Liver (tissue), 9 donors: ENCODE data around the gene KRTAP5-6. TPM values are rescaled to one million over a fixed set of nuclear protein-coding genes. Genes with fewer than 3 reads are reported as not detected.

Experiments used
- DNase-seq: peaks from one replicate; pipeline ENCODE4 v3.0.0-alpha.2; 2017; ENCODE audit warnings: low spot score
- H3K27ac ChIP-seq, 2 donors: one replicate each; pipeline ENCODE4 v1.7.0; 2013; ENCODE audit warnings: inconsistent platforms in 2 of 2, low read length in 2 of 2, control low read depth in 1 of 2, low read depth in 1 of 2, mild to moderate bottlenecking in 1 of 2
- H3K27me3 ChIP-seq, 4 donors: one replicate each; pipeline versions ENCODE4 v1.6.1 to v1.7.0; 2013; ENCODE audit warnings: low read length in 3 of 4, inconsistent platforms in 1 of 4, mild to moderate bottlenecking in 1 of 4, moderate library complexity in 1 of 4; ENCODE audit not compliant: control insufficient read depth in 4 of 4, insufficient read depth in 4 of 4
- H3K36me3 ChIP-seq, 4 donors: one replicate each; pipeline versions ENCODE4 v1.6.1 to v1.7.0; 2013; ENCODE audit warnings: low read length in 3 of 4, mild to moderate bottlenecking in 3 of 4, low read depth in 1 of 4, moderate library complexity in 1 of 4; ENCODE audit not compliant: control insufficient read depth in 4 of 4, insufficient read depth in 3 of 4
- H3K4me1 ChIP-seq, 4 donors: one replicate each; pipeline versions ENCODE4 v1.6.1 to v1.7.0; 2013; ENCODE audit warnings: low read length in 3 of 4, mild to moderate bottlenecking in 3 of 4, moderate library complexity in 1 of 4; ENCODE audit not compliant: control insufficient read depth in 4 of 4, insufficient read depth in 4 of 4
- H3K4me3 ChIP-seq, 3 donors: one replicate each; pipeline versions ENCODE4 v1.6.1 to v1.7.0; 2013; ENCODE audit warnings: low read length in 3 of 3, control low read depth in 1 of 3, low read depth in 1 of 3, mild to moderate bottlenecking in 1 of 3
- H3K9ac ChIP-seq, 2 donors: one replicate each; pipeline ENCODE4 v1.7.0; 2013; ENCODE audit warnings: low read length in 2 of 2, mild to moderate bottlenecking in 2 of 2, moderate library complexity in 2 of 2, control low read depth in 1 of 2, low read depth in 1 of 2
- H3K9me3 ChIP-seq, 4 donors: one replicate each; pipeline versions ENCODE4 v1.6.1 to v1.7.0; 2013; ENCODE audit warnings: low read length in 3 of 4; ENCODE audit not compliant: control insufficient read depth in 4 of 4
- FOXA1 ChIP-seq: IDR thresholded peaks from 2 replicates; pipeline ENCODE4 v1.6.1; 2016; ENCODE audit warnings: antibody characterized with exemption
- FOXA2 ChIP-seq: IDR thresholded peaks from 2 replicates; pipeline ENCODE4 v1.6.1; 2016; ENCODE audit warnings: antibody characterized with exemption
- GABPA ChIP-seq, 2 donors: IDR thresholded peaks in 1 of 2; conservative IDR thresholded peaks in 1 of 2; 2 replicates each; pipeline ENCODE4 v1.6.1; 2016; ENCODE audit warnings: antibody characterized with exemption in 2 of 2, mild to moderate bottlenecking in 1 of 2, moderate library complexity in 1 of 2
- HNF4A ChIP-seq, 2 donors: conservative IDR thresholded peaks; 2 replicates each; pipeline ENCODE4 v1.6.1; 2016; ENCODE audit warnings: antibody characterized with exemption in 2 of 2, mild to moderate bottlenecking in 2 of 2
- HNF4G ChIP-seq: IDR thresholded peaks from 2 replicates; pipeline ENCODE4 v1.6.1; 2016; ENCODE audit warnings: antibody characterized with exemption
- JUND ChIP-seq, 2 donors: IDR thresholded peaks; 2 replicates each; pipeline ENCODE4 v1.6.1; 2016; ENCODE audit warnings: antibody characterized with exemption in 2 of 2
- RXRA ChIP-seq, 2 donors: IDR thresholded peaks; 2 replicates each; pipeline ENCODE4 v1.6.1; 2017 to 2018; ENCODE audit warnings: antibody characterized with exemption in 2 of 2, mild to moderate bottlenecking in 1 of 2
- SP1 ChIP-seq: IDR thresholded peaks from 2 replicates; pipeline ENCODE4 v1.6.1; 2018; ENCODE audit warnings: antibody characterized with exemption, mild to moderate bottlenecking
- YY1 ChIP-seq: IDR thresholded peaks from 2 replicates; pipeline ENCODE4 v1.6.1; 2016; ENCODE audit warnings: antibody characterized with exemption, mild to moderate bottlenecking
- WGBS: extraction: QIAGEN DNeasy Blood & Tissue Kit; methylation state at CpG from one replicate; pipeline ENCODE4 v1.1.7; 2013; 5-methylcytosine and 5-hydroxymethylcytosine counted together
- polyA plus RNA-seq, 2 donors: library from polyadenylated mRNA; stranded (reverse) in 1 of 2; unstranded in 1 of 2; fragments of 200-250 nt in 1 of 2; fragments of >200 nt in 1 of 2; fragmentation: Nextera tagmentation in 1 of 2; extraction: Ambion mirVana in 1 of 2; gene quantifications; one replicate each; pipeline versions ENCODE4 v1.2.1 to v1.2.3, GENCODE V29; 2013 to 2015
- total RNA-seq, 2 donors: library from RNA; depleted of rRNA; stranded (reverse); fragments of >200 nt; gene quantifications; one replicate each; pipeline ENCODE4 v1.2.3, GENCODE V29; 2014
- TF ChIP-seq, protein P1 (sequence below): IDR thresholded peaks from 2 replicates; pipeline ENCODE4 v1.6.1; 2016; ENCODE audit warnings: antibody characterized with exemption
- TF ChIP-seq, protein P2 (sequence below): IDR thresholded peaks from 2 replicates; pipeline ENCODE4 v1.6.1; 2016; ENCODE audit warnings: antibody characterized with exemption
- TF ChIP-seq, protein P3 (sequence below): fragments of 150-350 bp; IDR thresholded peaks from 2 replicates; pipeline ENCODE4 v1.5.1; 2017; ENCODE audit warnings: improper control_type of control experiment, low read depth, low read length; ENCODE audit not compliant: missing input control
- TF ChIP-seq, protein P4 (sequence below): IDR thresholded peaks from 2 replicates; pipeline ENCODE4 v1.6.1; 2016; ENCODE audit warnings: antibody characterized with exemption, mild to moderate bottlenecking
- donor health status: healthy.
- donor health status: healthy.
- donor health status: healthy.
- donor health status: healthy.
- donor health status: healthy.

KRTAP5-6 gene
- total and polyA plus RNA-seq, 4 donors = 0.84 to 1.2 TPM; not detected in 2

DNA sequence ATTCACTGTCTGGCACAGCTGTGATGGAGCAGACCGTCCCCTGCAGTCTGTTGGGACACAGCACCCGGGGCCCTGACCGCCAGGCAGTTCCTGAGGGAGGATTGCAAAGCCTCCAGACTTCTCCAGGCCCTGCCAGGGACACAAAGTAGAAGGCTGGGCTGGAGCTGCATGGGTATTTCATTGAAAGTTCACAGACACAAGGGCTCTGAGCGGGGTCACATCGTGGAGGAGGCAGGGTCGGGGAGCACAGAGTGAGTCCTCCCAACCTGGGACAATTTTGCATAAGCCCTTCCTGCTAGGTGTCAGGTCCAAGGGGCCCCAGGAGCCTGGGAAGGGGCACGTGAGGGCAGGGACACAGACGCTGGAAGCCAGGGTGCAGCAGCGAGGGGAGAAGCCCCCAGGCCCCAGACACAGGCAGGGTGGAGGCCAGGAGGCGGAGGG, 37.7 kb downstream of the KRTAP5-6 start:
- no peak for DNase-seq
- Histone ChIP-seq H3K9ac (no peak overlapping the region), H3K27me3 (peaks cover 0 to 5% (median 2%) of the 10 kb centered on the region in 4 donors), H3K9me3 (peaks cover 4 to 22% (median 16%) of the 10 kb centered on the region in 4 donors), H3K4me3 (no peak overlapping the region), H3K4me1 (peaks cover 0 to 3% (median 0%) of the 10 kb centered on the region in 4 donors), H3K36me3 (no peaks in the 10 kb centered on the region), H3K27ac (no peak overlapping the region)
- 50% methylated on average over 10 of the region's 10 CpGs for WGBS
- no peak for TF ChIP-seq RXRA (IDR thresholded peaks at IDR 0.05)
- TF ChIP-seq HNF4G = no peak
- no peak for TF ChIP-seq SP1
- TF ChIP-seq YY1 = no peak
- TF ChIP-seq JUND (IDR thresholded peaks at IDR 0.05) = no peak
- TF ChIP-seq, protein P1, sequence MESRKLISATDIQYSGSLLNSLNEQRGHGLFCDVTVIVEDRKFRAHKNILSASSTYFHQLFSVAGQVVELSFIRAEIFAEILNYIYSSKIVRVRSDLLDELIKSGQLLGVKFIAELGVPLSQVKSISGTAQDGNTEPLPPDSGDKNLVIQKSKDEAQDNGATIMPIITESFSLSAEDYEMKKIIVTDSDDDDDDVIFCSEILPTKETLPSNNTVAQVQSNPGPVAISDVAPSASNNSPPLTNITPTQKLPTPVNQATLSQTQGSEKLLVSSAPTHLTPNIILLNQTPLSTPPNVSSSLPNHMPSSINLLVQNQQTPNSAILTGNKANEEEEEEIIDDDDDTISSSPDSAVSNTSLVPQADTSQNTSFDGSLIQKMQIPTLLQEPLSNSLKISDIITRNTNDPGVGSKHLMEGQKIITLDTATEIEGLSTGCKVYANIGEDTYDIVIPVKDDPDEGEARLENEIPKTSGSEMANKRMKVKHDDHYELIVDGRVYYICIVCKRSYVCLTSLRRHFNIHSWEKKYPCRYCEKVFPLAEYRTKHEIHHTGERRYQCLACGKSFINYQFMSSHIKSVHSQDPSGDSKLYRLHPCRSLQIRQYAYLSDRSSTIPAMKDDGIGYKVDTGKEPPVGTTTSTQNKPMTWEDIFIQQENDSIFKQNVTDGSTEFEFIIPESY = no peak
- TF ChIP-seq FOXA2 = no peak
- TF ChIP-seq, protein P2, sequence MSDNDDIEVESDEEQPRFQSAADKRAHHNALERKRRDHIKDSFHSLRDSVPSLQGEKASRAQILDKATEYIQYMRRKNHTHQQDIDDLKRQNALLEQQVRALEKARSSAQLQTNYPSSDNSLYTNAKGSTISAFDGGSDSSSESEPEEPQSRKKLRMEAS = no peak
- TF ChIP-seq FOXA1 = no peak
- TF ChIP-seq, protein P3, sequence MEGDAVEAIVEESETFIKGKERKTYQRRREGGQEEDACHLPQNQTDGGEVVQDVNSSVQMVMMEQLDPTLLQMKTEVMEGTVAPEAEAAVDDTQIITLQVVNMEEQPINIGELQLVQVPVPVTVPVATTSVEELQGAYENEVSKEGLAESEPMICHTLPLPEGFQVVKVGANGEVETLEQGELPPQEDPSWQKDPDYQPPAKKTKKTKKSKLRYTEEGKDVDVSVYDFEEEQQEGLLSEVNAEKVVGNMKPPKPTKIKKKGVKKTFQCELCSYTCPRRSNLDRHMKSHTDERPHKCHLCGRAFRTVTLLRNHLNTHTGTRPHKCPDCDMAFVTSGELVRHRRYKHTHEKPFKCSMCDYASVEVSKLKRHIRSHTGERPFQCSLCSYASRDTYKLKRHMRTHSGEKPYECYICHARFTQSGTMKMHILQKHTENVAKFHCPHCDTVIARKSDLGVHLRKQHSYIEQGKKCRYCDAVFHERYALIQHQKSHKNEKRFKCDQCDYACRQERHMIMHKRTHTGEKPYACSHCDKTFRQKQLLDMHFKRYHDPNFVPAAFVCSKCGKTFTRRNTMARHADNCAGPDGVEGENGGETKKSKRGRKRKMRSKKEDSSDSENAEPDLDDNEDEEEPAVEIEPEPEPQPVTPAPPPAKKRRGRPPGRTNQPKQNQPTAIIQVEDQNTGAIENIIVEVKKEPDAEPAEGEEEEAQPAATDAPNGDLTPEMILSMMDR = no peak
- TF ChIP-seq HNF4A (conservative IDR thresholded peaks at IDR 0.05) = no peak
- TF ChIP-seq, protein P4, sequence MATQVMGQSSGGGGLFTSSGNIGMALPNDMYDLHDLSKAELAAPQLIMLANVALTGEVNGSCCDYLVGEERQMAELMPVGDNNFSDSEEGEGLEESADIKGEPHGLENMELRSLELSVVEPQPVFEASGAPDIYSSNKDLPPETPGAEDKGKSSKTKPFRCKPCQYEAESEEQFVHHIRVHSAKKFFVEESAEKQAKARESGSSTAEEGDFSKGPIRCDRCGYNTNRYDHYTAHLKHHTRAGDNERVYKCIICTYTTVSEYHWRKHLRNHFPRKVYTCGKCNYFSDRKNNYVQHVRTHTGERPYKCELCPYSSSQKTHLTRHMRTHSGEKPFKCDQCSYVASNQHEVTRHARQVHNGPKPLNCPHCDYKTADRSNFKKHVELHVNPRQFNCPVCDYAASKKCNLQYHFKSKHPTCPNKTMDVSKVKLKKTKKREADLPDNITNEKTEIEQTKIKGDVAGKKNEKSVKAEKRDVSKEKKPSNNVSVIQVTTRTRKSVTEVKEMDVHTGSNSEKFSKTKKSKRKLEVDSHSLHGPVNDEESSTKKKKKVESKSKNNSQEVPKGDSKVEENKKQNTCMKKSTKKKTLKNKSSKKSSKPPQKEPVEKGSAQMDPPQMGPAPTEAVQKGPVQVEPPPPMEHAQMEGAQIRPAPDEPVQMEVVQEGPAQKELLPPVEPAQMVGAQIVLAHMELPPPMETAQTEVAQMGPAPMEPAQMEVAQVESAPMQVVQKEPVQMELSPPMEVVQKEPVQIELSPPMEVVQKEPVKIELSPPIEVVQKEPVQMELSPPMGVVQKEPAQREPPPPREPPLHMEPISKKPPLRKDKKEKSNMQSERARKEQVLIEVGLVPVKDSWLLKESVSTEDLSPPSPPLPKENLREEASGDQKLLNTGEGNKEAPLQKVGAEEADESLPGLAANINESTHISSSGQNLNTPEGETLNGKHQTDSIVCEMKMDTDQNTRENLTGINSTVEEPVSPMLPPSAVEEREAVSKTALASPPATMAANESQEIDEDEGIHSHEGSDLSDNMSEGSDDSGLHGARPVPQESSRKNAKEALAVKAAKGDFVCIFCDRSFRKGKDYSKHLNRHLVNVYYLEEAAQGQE = no peak

DNA sequence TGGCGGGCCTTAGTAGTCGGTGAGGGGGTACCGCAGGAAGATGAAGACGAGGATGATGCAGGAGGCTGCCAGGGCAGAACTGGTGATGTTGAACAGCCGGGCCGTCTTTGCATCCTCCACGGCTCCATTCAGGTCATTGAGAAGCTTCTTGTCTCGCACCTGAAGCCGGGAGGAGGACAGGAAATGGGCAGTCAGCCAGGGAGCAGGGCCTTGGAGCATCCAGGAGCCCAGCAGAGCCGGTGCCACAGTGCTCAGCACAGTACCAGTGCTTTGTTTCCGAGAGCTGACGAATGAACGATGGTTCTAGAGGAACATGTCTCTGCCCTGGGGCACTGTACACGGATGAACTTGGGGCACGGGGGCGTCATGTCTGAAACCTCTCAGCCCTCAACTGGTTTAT, 38.3 kb downstream of the KRTAP5-6 start:
- 71% methylated on average over 16 of the region's 16 CpGs for WGBS
- Histone ChIP-seq H3K27ac (no peak overlapping the region), H3K9ac (no peak overlapping the region), H3K4me3 (no peak overlapping the region), H3K27me3 (peaks cover 0 to 5% (median 2%) of the 10 kb centered on the region in 4 donors), H3K4me1 (peaks cover 0 to 3% (median 0%) of the 10 kb centered on the region in 4 donors), H3K9me3 (peaks cover 4 to 22% (median 16%) of the 10 kb centered on the region in 4 donors), H3K36me3 (no peaks in the 10 kb centered on the region)
- TF ChIP-seq GABPA (IDR thresholded peaks at IDR 0.05 in 1 of 2, conservative IDR thresholded peaks at IDR 0.05 in 1 of 2) = no peak
- TF ChIP-seq, protein P4 = no peak
- DNase-seq = no peak
